T follicular helper cell (primary cell): ENCODE results near the gene PRSS21.

Experiments used
- DNase-seq: peaks from one replicate; pipeline ENCODE4 v3.0.0-alpha.2; 2020; ENCODE audit warnings: low read depth

The PRSS21 gene

GRCh38 chr16:2779978-2780898, 36.8 kb upstream of the PRSS21 start:
- DNase-seq = no peak

GRCh38 chr16:2782583-2783351, 34.3 kb upstream of the PRSS21 start:
- DNase-seq = no peak

GRCh38 chr16:2783581-2784357, 33.3 kb upstream of the PRSS21 start:
- DNase-seq = no peak

GRCh38 chr16:2784358-2785100, 32.5 kb upstream of the PRSS21 start:
- DNase-seq = no peak

GRCh38 chr16:2785101-2785991, 31.7 kb upstream of the PRSS21 start:
- DNase-seq = no peak

GRCh38 chr16:2786061-2786825, 30.8 kb upstream of the PRSS21 start:
- no peak for DNase-seq

- no peak for DNase-seq
These were observed 30.2 kb upstream of the PRSS21 start for GRCh38 chr16:2786826-2787151.

- no peak for DNase-seq
These were observed 29.6 kb upstream of the PRSS21 start, which contains the start of gene PRSS33 for GRCh38 chr16:2787406-2787805. Gene PRSS33, minus strand, starts transcription at chr16:2787560. Its CDS starts 1,013 bp downstream, at chr16:2786547.

GRCh38 chr16:2787961-2788360, 29.1 kb upstream of the PRSS21 start:
- DNase-seq = no peak

GRCh38 chr16:2790631-2791030, 26.4 kb upstream of the PRSS21 start:
- DNase-seq = no peak

GRCh38 chr16:2791174-2791573, 25.9 kb upstream of the PRSS21 start:
- DNase-seq = no peak

- no peak for DNase-seq
These were observed 24.1 kb upstream of the PRSS21 start for GRCh38 chr16:2792940-2793339.

- no peak for DNase-seq
These were observed 21.5 kb upstream of the PRSS21 start for GRCh38 chr16:2795395-2796143.

GRCh38 chr16:2798723-2799204, 18.3 kb upstream of the PRSS21 start:
- no peak for DNase-seq

- no peak for DNase-seq
These were observed 17.7 kb upstream of the PRSS21 start for GRCh38 chr16:2799205-2799858.

GRCh38 chr16:2799859-2800226, 17.2 kb upstream of the PRSS21 start:
- DNase-seq = no peak

GRCh38 chr16:2803545-2804195, 13.4 kb upstream of the PRSS21 start:
- no peak for DNase-seq

GRCh38 chr16:2804728-2805127, 12.3 kb upstream of the PRSS21 start:
- no peak for DNase-seq
